GM12872 (cell line): ENCODE data around the gene LKAAEAR1.

Experiments
- TF ChIP-seq, protein P1 (sequence below): IDR thresholded peaks from 3 replicates; pipeline ENCODE4 v1.5.1; 2011; ENCODE audit warnings: low read depth, mild to moderate bottlenecking, low read length, moderate library complexity; ENCODE audit not compliant: insufficient read depth

LKAAEAR1 gene

GRCh38 chr20:64035933-64036345 lies 48.3 kb downstream of the LKAAEAR1 start, which contains the start of gene C20orf204:
C20orf204 (plus strand) TSS chr20:64036182; CDS start chr20:64036324, 142 bp downstream.
- TF ChIP-seq, protein P1, sequence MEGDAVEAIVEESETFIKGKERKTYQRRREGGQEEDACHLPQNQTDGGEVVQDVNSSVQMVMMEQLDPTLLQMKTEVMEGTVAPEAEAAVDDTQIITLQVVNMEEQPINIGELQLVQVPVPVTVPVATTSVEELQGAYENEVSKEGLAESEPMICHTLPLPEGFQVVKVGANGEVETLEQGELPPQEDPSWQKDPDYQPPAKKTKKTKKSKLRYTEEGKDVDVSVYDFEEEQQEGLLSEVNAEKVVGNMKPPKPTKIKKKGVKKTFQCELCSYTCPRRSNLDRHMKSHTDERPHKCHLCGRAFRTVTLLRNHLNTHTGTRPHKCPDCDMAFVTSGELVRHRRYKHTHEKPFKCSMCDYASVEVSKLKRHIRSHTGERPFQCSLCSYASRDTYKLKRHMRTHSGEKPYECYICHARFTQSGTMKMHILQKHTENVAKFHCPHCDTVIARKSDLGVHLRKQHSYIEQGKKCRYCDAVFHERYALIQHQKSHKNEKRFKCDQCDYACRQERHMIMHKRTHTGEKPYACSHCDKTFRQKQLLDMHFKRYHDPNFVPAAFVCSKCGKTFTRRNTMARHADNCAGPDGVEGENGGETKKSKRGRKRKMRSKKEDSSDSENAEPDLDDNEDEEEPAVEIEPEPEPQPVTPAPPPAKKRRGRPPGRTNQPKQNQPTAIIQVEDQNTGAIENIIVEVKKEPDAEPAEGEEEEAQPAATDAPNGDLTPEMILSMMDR = no peak

DNA sequence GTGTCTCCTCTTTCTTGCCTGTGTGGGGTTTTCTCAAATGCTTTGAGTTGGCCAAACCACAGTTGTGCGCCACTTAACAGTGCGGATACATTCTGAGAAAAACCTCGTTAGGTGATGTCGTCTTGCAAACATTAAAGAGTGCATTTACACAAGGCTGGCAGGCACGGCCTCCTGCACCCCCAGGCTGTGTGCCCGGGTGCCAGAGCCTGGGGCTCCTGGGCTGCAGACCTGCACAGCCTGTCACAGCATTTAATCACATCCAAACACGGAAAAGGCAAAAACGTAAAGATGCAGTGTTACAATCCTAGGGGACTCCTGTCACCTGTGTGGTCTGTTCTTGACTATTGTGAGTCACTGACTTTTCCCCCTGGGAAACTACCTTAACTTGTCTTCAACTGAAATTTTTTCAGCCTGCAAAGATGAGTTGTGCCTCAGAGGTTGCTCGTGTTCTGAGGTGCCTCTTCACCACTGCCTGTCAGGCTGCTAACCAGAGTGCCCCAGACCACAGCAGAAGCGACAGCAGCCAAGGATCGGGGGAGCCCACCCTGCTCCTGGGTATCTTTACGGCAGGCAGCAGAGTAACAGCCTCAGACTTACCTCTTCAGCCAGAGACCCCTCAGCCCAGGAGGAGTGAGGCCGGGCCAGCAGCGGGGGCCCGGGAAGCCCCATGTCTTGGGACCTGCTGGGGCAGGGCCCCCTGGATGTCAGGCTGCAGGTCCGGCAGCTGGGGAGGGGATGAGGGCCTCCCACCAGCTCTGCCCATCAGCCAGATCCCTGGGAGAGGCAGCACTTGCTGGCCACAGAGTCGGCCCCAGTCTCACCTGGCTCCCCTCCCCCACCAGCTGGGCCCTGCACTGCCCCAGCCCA lies 48.9 kb downstream of the LKAAEAR1 start:
- TF ChIP-seq, protein P1 = no peak

GRCh38 chr20:64033981-64034493 lies 50.2 kb downstream of the LKAAEAR1 start:
- TF ChIP-seq, protein P1 = no peak
